ENCODE data around the gene PPFIBP1.

PPFIBP1 gene

DNA sequence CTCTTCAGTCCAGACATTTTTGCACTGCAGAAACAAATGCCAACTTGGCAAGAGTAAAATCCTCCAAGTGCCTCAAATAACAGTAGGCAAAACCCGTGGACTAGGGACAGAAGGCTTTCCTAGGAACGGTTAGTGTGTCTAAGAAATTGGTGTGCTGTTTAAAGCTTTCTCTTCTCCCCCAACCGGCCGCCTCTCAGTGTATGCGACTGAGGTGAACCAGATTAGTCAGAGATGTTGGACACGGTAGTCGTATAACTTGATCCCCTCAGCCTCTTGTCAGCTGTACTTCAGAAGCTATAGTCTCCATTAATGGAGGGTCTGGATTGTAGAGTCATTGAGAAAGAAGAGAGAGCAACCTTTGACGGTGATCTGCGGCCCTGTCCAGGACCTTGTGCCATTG, 21.7 kb downstream of the PPFIBP1 start:
- Histone ChIP-seq H3K9me3 (ENCODE audit: control insufficient read depth, low read depth, low read length) (no peaks in the 10 kb centered on the region), H3K36me3 (ENCODE audit: control insufficient read depth, low read depth, low read length) (no peaks in the 10 kb centered on the region), H3K9ac (ENCODE audit: low read length) (no peak overlapping the region), H3K27ac (ENCODE audit: low read length) (no peak overlapping the region), H3K4me1 (ENCODE audit: control insufficient read depth, low read depth, low read length) (peaks cover 19% of the 10 kb centered on the region), H3K4me3 (ENCODE audit: low read length) (no peak overlapping the region), H3K27me3 (ENCODE audit: control insufficient read depth, insufficient read depth, low read length) (no peaks in the 10 kb centered on the region)

GRCh38 chr12:27547592-27547991, 23.6 kb downstream of the PPFIBP1 start:
- no peaks in the 10 kb centered on the region for H3K9me3 ChIP-seq (ENCODE audit: control insufficient read depth, low read depth, low read length)
- H3K9ac ChIP-seq (ENCODE audit: low read length) = no peak overlapping the region
- H3K27ac ChIP-seq (ENCODE audit: low read length) = no peak overlapping the region
- H3K4me1 ChIP-seq (ENCODE audit: control insufficient read depth, low read depth, low read length) = peaks cover 15% of the 10 kb centered on the region
- H3K4me3 ChIP-seq (ENCODE audit: low read length) = no peak overlapping the region
- no peaks in the 10 kb centered on the region for H3K27me3 ChIP-seq (ENCODE audit: control insufficient read depth, insufficient read depth, low read length)
- H3K36me3 ChIP-seq (ENCODE audit: control insufficient read depth, low read depth, low read length) = no peaks in the 10 kb centered on the region

- Histone ChIP-seq H3K27ac (ENCODE audit: low read length) (no peak overlapping the region), H3K9ac (ENCODE audit: low read length) (no peak overlapping the region), H3K4me3 (ENCODE audit: low read length) (no peak overlapping the region), H3K4me1 (ENCODE audit: control insufficient read depth, low read depth, low read length) (peaks cover 15% of the 10 kb centered on the region), H3K36me3 (ENCODE audit: control insufficient read depth, low read depth, low read length) (no peaks in the 10 kb centered on the region), H3K9me3 (ENCODE audit: control insufficient read depth, low read depth, low read length) (no peaks in the 10 kb centered on the region), H3K27me3 (ENCODE audit: control insufficient read depth, insufficient read depth, low read length) (no peaks in the 10 kb centered on the region)
Observed at GRCh38 chr12:27548301-27549199, 24.5 kb downstream of the PPFIBP1 start.

DNA sequence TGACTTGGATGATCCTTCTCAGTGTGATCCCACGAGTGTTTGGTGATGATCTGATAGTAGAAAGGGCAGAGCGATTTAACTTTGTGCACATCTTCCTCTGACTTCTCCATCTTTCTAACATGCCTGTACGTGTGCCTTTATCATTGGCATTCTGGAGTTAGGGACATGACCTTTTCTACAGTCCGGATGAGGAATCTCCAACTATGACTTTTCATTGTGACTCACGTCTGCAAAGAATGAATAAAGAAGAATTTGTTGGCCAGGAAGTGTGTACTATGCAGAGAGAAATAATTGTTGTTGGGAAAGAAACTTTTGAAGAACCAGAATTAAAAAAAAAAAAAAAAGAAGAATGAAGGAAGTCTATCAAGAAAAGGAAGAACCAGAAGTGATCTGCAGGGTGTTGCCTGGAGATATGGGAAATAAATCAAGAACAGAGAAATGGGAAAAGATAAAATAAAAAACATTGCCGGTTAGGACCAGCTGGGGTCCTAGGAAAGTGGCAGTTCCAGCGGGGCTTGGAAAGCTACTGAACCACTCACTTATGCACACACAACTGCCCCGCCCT, 25.3 kb downstream of the PPFIBP1 start:
- no peaks in the 10 kb centered on the region for H3K9me3 ChIP-seq (ENCODE audit: control insufficient read depth, low read depth, low read length)
- no peak overlapping the region for H3K4me3 ChIP-seq (ENCODE audit: low read length)
- no peaks in the 10 kb centered on the region for H3K36me3 ChIP-seq (ENCODE audit: control insufficient read depth, low read depth, low read length)
- no peaks in the 10 kb centered on the region for H3K27me3 ChIP-seq (ENCODE audit: control insufficient read depth, insufficient read depth, low read length)
- no peak overlapping the region for H3K9ac ChIP-seq (ENCODE audit: low read length)
- H3K4me1 ChIP-seq (ENCODE audit: control insufficient read depth, low read depth, low read length) = peaks cover 15% of the 10 kb centered on the region
- H3K27ac ChIP-seq (ENCODE audit: low read length) = no peak overlapping the region

GRCh38 chr12:27549801-27550652, 26.0 kb downstream of the PPFIBP1 start:
- peaks cover 15% of the 10 kb centered on the region for H3K4me1 ChIP-seq (ENCODE audit: control insufficient read depth, low read depth, low read length)
- H3K4me3 ChIP-seq (ENCODE audit: low read length) = no peak overlapping the region
- no peak overlapping the region for H3K27ac ChIP-seq (ENCODE audit: low read length)
- no peaks in the 10 kb centered on the region for H3K9me3 ChIP-seq (ENCODE audit: control insufficient read depth, low read depth, low read length)
- no peaks in the 10 kb centered on the region for H3K36me3 ChIP-seq (ENCODE audit: control insufficient read depth, low read depth, low read length)
- no peaks in the 10 kb centered on the region for H3K27me3 ChIP-seq (ENCODE audit: control insufficient read depth, insufficient read depth, low read length)
- H3K9ac ChIP-seq (ENCODE audit: low read length) = no peak overlapping the region

- Histone ChIP-seq H3K9ac (ENCODE audit: low read length) (no peak overlapping the region), H3K27ac (ENCODE audit: low read length) (no peak overlapping the region), H3K4me1 (ENCODE audit: control insufficient read depth, low read depth, low read length) (peaks cover 15% of the 10 kb centered on the region), H3K27me3 (ENCODE audit: control insufficient read depth, insufficient read depth, low read length) (no peaks in the 10 kb centered on the region), H3K4me3 (ENCODE audit: low read length) (no peak overlapping the region), H3K9me3 (ENCODE audit: control insufficient read depth, low read depth, low read length) (no peaks in the 10 kb centered on the region), H3K36me3 (ENCODE audit: control insufficient read depth, low read depth, low read length) (no peaks in the 10 kb centered on the region)
Observed at GRCh38 chr12:27550653-27550975, 26.6 kb downstream of the PPFIBP1 start.

GRCh38 chr12:27551172-27551840, 27.3 kb downstream of the PPFIBP1 start:
- H3K4me3 ChIP-seq (ENCODE audit: low read length) = no peak overlapping the region
- H3K9me3 ChIP-seq (ENCODE audit: control insufficient read depth, low read depth, low read length) = no peaks in the 10 kb centered on the region
- no peaks in the 10 kb centered on the region for H3K27me3 ChIP-seq (ENCODE audit: control insufficient read depth, insufficient read depth, low read length)
- no peak overlapping the region for H3K9ac ChIP-seq (ENCODE audit: low read length)
- H3K27ac ChIP-seq (ENCODE audit: low read length) = no peak overlapping the region
- H3K4me1 ChIP-seq (ENCODE audit: control insufficient read depth, low read depth, low read length) = peaks cover 15% of the 10 kb centered on the region
- H3K36me3 ChIP-seq (ENCODE audit: control insufficient read depth, low read depth, low read length) = no peaks in the 10 kb centered on the region

- Histone ChIP-seq H3K36me3 (ENCODE audit: control insufficient read depth, low read depth, low read length) (no peaks in the 10 kb centered on the region), H3K4me1 (ENCODE audit: control insufficient read depth, low read depth, low read length) (peaks cover 15% of the 10 kb centered on the region), H3K27ac (ENCODE audit: low read length) (no peak overlapping the region), H3K9ac (ENCODE audit: low read length) (no peak overlapping the region), H3K9me3 (ENCODE audit: control insufficient read depth, low read depth, low read length) (no peaks in the 10 kb centered on the region), H3K4me3 (ENCODE audit: low read length) (no peak overlapping the region), H3K27me3 (ENCODE audit: control insufficient read depth, insufficient read depth, low read length) (no peaks in the 10 kb centered on the region)
Observed at GRCh38 chr12:27552235-27552634, 28.2 kb downstream of the PPFIBP1 start.

- Histone ChIP-seq H3K27ac (ENCODE audit: low read length) (no peak overlapping the region), H3K36me3 (ENCODE audit: control insufficient read depth, low read depth, low read length) (no peaks in the 10 kb centered on the region), H3K4me1 (ENCODE audit: control insufficient read depth, low read depth, low read length) (peaks cover 15% of the 10 kb centered on the region), H3K9me3 (ENCODE audit: control insufficient read depth, low read depth, low read length) (no peaks in the 10 kb centered on the region), H3K9ac (ENCODE audit: low read length) (no peak overlapping the region), H3K4me3 (ENCODE audit: low read length) (no peak overlapping the region), H3K27me3 (ENCODE audit: control insufficient read depth, insufficient read depth, low read length) (no peaks in the 10 kb centered on the region)
Observed at GRCh38 chr12:27552886-27553560, 29.0 kb downstream of the PPFIBP1 start.

GRCh38 chr12:27553941-27554340, 29.9 kb downstream of the PPFIBP1 start:
- peaks cover 15% of the 10 kb centered on the region for H3K4me1 ChIP-seq (ENCODE audit: control insufficient read depth, low read depth, low read length)
- no peak overlapping the region for H3K9ac ChIP-seq (ENCODE audit: low read length)
- H3K27ac ChIP-seq (ENCODE audit: low read length) = no peak overlapping the region
- no peaks in the 10 kb centered on the region for H3K9me3 ChIP-seq (ENCODE audit: control insufficient read depth, low read depth, low read length)
- H3K4me3 ChIP-seq (ENCODE audit: low read length) = no peak overlapping the region
- H3K36me3 ChIP-seq (ENCODE audit: control insufficient read depth, low read depth, low read length) = no peaks in the 10 kb centered on the region
- H3K27me3 ChIP-seq (ENCODE audit: control insufficient read depth, insufficient read depth, low read length) = no peaks in the 10 kb centered on the region
